WTC11 (cell line): ENCODE measurements around the gene LHX3.

Experiments used
- ATF1 ChIP-seq: sonication (generic); formaldehyde crosslinking; IDR thresholded peaks from 2 replicates; pipeline ENCODE4 v1.8.1; 2023; ENCODE audit warnings: mild to moderate bottlenecking, moderate library complexity, missing genetic modification reagents
- CTCF ChIP-seq: fragments of 200-600 bp; IDR thresholded peaks from 2 replicates; pipeline ENCODE4 v1.8.0; 2022; ENCODE audit warnings: antibody characterized with exemption
- E2F1 ChIP-seq: sonication (generic); formaldehyde crosslinking; IDR thresholded peaks from 2 replicates; pipeline ENCODE4 v1.8.0; 2022; ENCODE audit warnings: mild to moderate bottlenecking, missing genetic modification reagents
- ESRRA ChIP-seq: sonication (generic); formaldehyde crosslinking; IDR thresholded peaks from 2 replicates; pipeline ENCODE4 v1.8.1; 2022; ENCODE audit warnings: mild to moderate bottlenecking, missing genetic modification reagents, borderline replicate concordance
- NR1H2 ChIP-seq: sonication (generic); formaldehyde crosslinking; IDR thresholded peaks from 2 replicates; pipeline ENCODE4 v1.9.0; 2021; ENCODE audit warnings: mild to moderate bottlenecking, moderate library complexity, missing genetic modification reagents
- PREB ChIP-seq: sonication (generic); formaldehyde crosslinking; IDR thresholded peaks from 2 replicates; pipeline ENCODE4 v1.8.1; 2022; ENCODE audit warnings: mild to moderate bottlenecking, missing genetic modification reagents, moderate library complexity, borderline replicate concordance
- TEAD4 ChIP-seq: sonication (generic); formaldehyde crosslinking; IDR thresholded peaks from 2 replicates; pipeline ENCODE4 v1.8.0; 2022; ENCODE audit warnings: mild to moderate bottlenecking, missing genetic modification reagents
- USF2 ChIP-seq: sonication (generic); formaldehyde crosslinking; IDR thresholded peaks from 2 replicates; pipeline ENCODE4 v1.8.1; 2023; ENCODE audit warnings: mild to moderate bottlenecking, missing genetic modification reagents, moderate library complexity
- ZNF423 ChIP-seq: fragments of 250-450 bp; sonication (Bioruptor Pico); IDR thresholded peaks from 2 replicates; pipeline ENCODE4 v2.1.2; 2022; ENCODE audit warnings: mild to moderate bottlenecking, moderate library complexity
- TF ChIP-seq, protein P1 (sequence below): sonication (generic); formaldehyde crosslinking; IDR thresholded peaks from 2 replicates; pipeline ENCODE4 v1.8.0; 2022; ENCODE audit warnings: mild to moderate bottlenecking, missing genetic modification reagents

DNA sequence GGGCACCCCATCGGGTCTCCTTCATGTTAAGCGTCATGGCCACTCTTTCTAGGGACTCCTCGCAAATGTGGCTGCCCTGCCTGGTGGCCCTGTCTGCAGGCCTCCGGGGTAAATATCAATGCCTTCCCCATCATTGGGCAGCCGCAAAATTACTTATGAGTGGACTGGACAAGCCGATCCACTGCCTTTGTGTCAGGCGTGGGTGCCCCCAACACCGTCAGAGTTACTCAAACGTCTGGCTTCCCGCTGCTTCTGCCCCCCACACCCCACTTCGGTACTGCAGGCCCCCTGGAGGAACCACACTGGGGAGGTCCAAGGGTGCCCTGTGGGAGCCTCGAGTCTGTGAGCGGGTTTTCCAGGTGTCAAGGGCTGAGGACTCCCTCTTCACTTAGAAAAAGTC is 3.8 kb downstream of the LHX3 start:
- TF ChIP-seq CTCF: no peak
- TF ChIP-seq ESRRA (CRISPR knock-in tag): no peak
- TF ChIP-seq ZNF423 (CRISPR knock-in tag): no peak
- no peak for TF ChIP-seq TEAD4 (CRISPR knock-in tag)
- TF ChIP-seq, protein P1, sequence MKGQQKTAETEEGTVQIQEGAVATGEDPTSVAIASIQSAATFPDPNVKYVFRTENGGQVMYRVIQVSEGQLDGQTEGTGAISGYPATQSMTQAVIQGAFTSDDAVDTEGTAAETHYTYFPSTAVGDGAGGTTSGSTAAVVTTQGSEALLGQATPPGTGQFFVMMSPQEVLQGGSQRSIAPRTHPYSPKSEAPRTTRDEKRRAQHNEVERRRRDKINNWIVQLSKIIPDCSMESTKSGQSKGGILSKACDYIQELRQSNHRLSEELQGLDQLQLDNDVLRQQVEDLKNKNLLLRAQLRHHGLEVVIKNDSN (CRISPR knock-in tag): no peak
- no peak for TF ChIP-seq ATF1
- no peak for TF ChIP-seq USF2 (CRISPR knock-in tag)
- no peak for TF ChIP-seq E2F1 (CRISPR knock-in tag)
- no peak for TF ChIP-seq NR1H2
- TF ChIP-seq PREB: no peak
